ENCODE results near the gene CROCC2.

The CROCC2 gene

DNA sequence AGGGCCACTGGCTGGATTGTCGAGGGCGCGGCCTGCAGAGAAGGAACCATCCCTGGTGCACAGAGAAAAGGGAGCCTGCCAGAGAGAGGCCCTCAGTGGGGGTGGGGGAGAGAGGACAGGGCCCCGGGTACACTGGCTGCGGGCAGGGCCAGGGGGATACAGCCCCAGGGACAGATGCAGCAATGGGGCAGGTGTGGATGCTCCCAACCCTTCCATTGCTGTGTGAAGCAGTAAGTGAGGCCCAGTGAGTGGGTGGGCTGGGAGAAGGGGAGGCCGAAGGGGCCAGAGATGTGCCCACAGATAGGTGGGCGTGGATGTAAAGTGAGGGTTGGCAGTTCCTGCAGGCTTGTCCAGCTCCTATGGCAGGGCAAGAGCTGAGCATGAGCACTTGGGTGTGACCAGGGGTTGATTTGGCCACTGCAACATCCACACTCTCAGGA lies 30.1 kb upstream of the CROCC2 start:
- DNase-seq, result no peak

DNA sequence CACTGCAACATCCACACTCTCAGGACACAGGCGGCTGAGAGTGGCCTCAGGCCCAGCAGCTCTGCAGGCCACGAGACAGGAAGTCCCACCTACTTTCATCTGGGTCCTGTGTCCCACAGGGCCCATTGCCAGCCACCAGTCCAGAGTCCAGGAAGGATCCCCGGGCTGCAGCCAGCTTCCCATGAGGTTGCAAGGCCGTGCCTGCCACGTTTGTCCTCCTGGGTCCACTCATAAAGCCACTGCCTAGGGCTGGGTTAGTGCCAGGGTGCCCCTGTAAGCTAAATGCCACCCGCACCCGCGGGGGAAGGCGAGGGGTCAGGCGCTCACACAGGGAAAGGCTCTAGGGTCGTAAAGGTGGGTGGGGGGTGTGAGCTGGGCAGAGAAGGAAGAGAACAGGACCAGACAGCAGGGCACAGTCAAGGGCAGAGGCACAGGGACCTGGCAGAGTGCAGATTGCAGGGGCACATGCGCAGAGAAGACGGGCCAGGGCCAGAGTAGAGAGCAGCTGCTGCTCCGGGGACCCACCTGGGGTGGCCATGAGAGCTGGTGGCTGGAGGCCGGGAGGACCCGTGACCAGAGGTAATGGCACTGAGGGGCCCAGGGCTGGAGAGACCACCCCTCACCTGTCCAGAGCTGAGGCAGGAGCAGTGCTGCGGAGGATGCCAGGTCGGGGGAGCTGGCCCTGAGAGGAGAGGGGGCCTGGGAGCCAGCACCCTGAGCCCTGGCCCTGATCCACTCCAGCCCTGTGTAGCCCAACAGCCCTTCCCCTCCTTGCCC lies 29.5 kb upstream of the CROCC2 start:
- DNase-seq, result no peak

GRCh38 chr2:240877460-240878340 lies 28.4 kb upstream of the CROCC2 start:
- no peak for DNase-seq

DNA sequence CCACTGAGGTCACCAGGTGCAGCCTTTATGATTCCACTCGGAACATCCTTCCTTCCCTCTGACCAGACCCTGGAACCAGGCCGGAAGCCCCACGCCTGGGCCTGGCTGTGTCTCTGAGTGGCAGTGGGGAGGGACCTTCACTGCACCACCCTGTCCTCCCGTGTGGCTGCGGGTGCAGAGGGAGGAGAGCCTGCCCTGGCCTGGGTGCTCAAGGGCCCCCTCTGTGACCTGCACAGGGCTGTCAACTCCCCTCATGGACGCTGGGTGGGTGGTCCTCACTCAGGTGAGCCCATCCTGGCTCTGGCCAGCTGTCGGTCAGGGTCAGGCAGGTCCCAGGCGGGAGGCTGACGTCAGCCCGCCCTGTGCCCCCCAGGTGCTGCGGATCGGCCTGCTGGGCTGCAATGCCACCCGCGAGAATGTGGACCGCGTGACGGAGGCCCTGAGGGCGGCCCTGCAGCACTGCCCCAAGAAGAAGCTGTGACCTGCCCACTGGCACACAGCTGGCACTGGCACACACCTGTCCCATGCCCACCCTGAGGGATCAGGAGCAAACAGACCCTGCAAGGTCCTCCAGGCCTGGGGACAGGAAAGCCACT lies 27.7 kb upstream of the CROCC2 start:
- DNase-seq, result no peak

GRCh38 chr2:240879105-240879504 lies 27.0 kb upstream of the CROCC2 start:
- DNase-seq, result no peak

- DNase-seq, result peak; percentile 85 to 94
Observed at GRCh38 chr2:240881913-240882312, 24.2 kb upstream of the CROCC2 start.

GRCh38 chr2:240884221-240884620 lies 21.9 kb upstream of the CROCC2 start:
- no peak for DNase-seq

DNA sequence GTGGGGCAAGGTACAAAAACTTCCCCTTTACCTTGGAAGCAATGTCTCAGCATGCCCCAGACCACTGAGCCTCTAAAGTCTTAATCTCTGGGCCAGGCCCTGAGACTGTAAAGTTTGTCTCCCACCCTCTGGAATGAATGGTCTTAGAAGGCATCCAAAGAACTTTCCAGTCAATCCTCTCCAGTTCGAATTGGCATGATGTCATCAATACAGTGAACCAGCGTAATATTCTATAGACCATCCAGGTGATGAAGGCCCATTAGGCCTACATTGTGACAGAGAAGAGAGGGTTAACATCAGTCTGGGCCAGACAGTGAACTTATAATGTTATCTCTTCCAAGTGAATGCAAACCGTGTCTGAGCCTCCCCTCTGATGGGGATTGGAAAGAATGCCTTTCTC lies 21.4 kb upstream of the CROCC2 start:
- DNase-seq, result no peak

DNA sequence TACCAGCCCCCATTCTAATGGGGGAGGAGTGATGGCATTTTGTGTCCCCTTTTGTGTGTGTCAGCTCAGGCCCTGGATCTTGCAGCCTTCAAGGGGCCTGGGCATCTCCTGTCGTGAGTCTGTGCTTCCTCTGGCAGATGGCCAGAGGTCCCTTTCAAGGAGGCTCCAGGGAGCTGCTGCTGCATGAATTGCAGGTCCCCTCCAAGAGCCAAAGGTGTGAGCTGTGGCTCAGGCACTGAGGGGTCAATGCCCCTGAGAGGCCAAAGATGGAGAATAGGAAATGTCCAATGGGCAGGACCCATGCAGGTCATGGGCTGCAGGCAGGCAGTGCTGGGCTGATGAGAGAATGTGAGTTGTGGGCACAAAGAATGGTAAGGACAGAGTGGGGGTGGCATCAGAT lies 20.6 kb upstream of the CROCC2 start:
- DNase-seq, result no peak

DNA sequence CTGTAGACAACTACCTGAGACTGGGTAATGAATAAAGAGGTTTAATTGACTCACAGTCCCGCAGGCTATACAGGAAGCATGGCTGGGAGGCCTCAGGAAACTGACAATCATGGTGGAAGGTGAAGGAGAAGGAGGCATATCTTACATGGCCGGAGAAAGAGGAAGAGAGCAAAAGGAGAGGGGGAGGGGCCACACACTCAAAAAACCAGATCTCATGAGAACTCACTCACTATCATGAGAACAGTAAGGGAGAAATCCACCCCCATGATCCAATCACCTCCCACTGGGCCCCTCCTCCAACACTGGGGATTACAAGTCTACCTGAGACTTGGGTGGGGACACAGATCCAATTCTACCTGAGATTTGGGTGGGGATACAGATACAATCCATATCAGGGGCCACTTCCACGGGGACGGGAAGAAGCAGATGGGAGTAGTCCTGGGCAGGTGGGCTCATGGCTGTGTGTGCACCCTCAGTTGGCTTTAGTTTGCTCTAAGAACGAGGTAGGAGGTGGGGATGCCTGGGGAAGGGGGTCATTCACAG lies 20.0 kb upstream of the CROCC2 start:
- DNase-seq, result no peak

DNA sequence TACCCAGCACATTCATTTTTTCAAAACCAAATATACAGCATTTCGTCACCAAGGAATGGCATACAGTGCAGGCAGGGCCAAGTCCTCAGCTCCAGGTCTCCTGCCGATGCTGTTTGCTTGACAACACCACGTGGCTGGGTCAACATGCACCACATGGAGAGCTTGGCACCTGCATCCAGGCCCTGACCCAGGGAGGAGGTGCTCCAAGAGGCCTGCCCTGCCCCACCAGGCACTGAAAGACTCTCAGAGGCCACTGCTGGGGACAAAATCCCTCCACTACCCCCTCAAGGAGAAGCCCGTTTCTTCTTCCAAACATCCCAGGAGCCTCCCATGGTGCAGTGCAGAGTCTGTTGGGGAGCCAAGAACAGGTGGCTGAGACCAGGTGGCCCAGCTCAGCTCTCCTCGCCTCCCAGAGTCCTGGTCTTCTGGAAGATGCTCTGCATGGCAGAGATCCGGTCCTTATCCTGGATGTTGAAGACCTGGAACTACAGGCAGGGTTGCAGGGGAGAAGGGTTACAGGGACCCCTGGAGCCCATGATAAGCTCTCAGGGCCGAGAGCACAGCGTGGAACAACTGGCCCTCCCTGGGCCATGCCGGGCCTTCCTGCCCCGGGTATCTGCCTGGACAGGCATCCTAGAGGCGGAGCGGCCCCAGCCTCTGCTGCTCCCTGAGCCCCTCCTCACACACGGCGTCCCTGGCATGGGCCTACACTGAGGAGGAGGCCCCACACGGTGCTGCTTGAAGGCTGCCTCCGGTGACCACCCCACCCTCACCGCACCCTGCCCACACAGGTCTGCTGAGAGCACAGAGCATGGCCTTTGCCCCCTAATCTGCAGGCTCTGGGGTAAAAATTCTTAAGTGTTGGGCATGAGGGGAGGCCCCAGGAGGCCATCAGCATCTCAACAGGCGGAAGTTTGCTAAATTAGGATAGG lies 19.2 kb upstream of the CROCC2 start:
- peak; percentile 38 to 68 for DNase-seq

DNA sequence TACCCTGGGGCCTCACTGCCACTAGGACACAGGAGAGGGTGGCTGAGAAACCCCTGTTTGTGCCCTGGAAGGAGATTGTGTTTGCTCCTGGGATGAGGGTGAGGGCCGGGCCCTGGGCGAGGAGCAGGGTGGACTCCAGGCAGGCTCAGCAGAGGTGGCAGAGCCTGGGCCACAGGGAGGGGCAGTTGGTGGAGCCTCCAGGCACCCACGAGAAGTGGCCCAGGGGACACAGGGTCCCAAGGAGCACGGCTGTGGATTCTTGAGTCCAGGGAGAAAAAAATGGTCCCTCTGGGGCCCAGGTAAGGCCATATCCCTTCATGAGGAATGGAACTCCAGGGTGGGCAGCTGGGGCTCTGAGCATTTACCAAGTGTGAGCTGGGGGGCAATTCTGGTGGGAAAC lies 18.5 kb upstream of the CROCC2 start:
- DNase-seq, result no peak

- no peak for DNase-seq
Observed at GRCh38 chr2:240888130-240888889, 17.8 kb upstream of the CROCC2 start.

DNA sequence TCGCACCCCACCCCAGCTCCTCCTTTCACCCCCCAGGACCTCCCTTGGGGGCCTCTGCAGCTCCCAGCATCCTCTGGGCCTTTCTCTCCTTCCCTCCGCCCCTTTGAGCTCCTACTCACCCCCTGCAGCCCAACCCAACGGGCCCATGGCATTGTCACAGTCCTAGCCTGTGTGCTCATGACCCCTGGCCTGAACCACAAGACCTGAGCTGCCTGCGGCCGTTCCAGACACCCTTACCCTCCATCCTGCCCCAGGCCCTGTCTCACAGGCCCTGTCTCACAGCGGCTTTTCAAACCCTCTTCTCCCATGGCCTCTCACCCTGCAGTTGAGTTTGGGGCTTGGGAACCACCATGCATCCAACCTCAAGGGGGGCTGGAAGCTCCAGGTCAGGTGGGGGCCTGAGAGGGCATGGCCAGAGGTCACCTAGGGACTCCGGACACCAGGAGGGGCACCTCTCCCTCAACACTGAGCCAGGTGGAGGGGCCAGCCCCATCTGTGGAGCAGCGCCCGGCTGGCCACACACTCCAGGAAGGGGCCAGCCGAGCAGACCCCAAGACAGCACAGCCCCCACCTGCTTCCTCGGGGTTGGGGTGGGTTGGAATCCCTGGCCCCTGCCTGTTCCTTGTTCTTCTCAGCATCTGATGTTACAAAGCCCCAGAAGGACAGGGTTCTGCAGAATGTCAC lies 17.1 kb upstream of the CROCC2 start:
- no peak for DNase-seq

- DNase-seq, result no peak
Observed at GRCh38 chr2:240889601-240890560, 16.3 kb upstream of the CROCC2 start.

DNA sequence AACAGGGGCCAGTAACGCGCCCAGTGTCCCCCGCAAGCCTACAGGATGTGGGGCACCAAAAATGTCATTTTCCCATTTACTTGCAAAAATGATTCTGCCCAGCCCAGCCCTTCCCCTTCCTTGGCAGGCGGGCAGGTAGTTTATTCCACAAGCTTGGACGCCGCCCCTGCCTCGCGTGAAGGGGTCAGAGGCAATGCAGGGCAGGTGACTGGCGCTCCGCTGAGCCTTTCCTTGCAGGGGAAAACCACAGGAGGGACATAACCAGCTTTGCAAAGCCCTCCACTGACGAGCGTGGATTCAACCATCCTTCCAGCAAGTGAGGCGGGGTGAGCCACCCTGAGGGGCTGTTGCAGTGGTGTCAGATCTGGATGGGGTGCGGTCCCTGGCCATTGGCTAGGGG lies 15.4 kb upstream of the CROCC2 start:
- DNase-seq, result no peak

DNA sequence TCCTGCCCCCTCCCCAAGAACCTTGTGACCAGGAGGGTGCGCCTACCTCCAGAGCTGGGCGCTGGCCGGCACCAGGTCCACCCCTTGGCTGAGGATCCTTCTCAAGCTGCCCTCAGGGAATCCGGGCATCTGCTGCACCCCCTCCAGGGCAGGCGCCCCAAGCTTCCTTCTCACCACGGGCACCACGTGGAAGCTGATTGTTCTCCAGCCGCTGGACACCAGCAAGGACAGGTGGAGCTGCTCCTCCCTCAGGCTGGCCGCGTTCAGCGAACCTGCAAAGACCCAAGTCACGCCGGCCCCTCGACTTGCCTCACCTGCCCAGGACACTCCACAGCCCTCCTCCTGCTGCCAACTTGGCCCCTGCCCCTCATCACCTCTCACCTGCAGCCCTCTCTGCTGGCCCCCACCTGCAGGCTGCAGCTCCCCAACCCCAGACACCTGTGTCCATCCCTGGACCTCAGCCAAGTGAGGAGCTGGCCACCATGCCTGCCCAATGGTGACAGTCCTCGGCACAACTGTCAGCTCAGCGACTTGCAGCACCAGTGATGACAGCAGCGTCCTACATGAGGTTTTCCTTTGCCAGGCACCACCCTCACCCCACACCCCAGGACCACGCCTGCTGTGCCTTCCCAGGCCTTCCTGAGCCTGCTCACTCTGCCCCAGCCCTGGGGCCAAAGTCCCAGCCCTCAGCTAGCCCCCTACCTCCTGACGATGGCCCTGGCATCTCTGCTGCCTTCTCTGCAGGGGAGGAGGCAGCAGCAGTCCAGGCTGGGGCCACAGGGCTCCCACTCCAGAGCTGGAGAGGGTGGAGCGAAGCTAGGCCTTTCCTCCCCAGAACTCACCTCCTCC lies 14.4 kb upstream of the CROCC2 start:
- no peak for DNase-seq

DNA sequence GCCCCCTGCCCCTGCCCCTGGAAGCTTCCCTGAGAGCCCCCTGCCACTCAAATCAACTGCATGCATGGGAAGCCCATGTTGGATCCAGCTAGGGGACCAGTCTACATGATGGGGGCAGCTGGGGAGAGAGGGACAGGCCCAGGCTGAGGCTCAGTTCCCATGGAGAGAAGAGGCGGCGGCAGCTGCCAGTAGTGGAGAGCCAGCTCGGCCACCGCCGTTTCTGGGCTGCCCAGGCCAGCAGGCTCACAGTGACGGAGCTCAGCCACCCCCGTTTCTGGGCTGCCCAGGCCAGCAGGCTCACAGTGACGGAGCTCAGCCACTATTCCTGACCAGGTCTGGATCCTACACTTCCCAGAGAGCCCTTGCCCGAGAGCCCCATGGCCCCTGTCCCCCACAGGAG lies 13.8 kb upstream of the CROCC2 start:
- peak; percentile 17 to 57 for DNase-seq

- no peak for DNase-seq
Observed at GRCh38 chr2:240892925-240893324, 13.2 kb upstream of the CROCC2 start.
